ENCODE data around the gene NCOA5.

NCOA5 gene

GRCh38 chr20:46040902-46041535 is 48.7 kb downstream of the NCOA5 start:
- no peak for DNase-seq (ENCODE audit: low read depth in 2 of 2)

DNA sequence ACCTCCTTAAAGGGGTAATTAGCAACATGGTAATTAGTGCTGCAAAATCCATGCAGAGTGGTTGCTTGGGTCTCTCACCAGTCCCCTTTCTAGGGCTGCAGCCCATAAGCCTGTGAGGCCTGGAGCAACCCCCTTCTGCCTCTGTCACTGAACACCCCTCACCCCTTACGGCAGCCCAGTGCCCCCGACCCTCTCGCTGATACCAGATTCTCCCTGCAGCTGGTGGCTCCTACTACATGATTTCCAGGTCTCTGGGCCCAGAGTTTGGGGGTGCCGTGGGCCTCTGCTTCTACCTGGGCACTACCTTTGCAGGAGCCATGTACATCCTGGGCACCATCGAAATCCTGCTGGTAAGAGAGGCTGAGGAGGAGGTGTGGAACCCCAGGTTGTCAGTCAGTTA is 52.7 kb downstream of the NCOA5 start:
- DNase-seq (ENCODE audit: low read depth in 2 of 2), result no peak

DNA sequence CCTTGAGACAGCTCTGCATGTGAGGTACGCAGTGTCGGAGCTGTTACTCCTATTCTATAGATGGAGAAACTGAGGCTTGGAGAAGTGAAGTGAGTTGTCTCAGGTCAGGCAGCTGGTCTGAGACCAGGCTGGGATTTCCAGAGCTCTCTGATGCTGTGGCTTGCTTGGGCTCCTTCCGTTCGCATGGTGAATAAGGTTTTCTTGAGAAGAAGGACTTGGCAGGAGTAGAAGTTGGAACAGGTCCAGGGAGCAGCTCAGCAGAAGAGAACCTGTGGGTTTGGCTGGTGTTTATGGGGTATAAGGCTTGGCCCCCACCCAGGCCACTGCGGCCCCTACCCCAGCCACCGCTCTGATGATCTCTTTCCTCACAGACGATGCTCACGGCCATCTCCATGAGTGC is 53.4 kb downstream of the NCOA5 start:
- DNase-seq (ENCODE audit: low read depth in 2 of 2), result no peak

GRCh38 chr20:46035713-46036112 is 54.0 kb downstream of the NCOA5 start:
- no peak for DNase-seq (ENCODE audit: low read depth in 2 of 2)

- no peak for DNase-seq (ENCODE audit: low read depth in 2 of 2)
Measured at GRCh38 chr20:46035253-46035652, 54.5 kb downstream of the NCOA5 start.

GRCh38 chr20:46034039-46034438 is 55.7 kb downstream of the NCOA5 start:
- no peak for DNase-seq (ENCODE audit: low read depth in 2 of 2)

DNA sequence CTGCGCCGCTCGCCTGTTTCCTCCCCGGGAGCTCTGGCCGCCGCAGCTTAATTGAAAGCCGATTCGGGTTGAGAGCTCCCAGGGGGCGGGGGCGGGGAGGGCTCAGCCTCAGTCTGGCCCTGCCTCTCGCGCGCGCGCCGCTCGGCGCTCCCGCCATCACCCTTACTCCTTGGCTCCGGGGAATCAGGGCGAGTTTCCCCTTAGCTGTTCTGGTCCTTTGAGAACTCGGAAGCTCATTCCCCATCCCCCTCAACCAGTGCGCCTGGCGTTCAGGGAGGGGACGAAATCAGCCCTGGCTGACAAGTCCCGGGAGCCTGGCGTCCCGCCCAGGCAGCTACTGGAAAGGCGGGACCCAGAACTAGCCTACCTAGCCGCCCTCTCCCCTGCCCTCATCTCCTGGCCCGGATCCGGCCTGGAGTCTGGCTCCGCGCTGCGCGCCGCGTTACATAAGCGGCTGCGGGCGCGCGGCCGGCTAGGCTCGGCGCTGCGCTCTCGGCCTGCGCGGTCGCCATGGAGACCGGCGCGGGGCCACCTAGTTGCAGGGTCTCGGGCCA is 58.0 kb downstream of the NCOA5 start:
- no peak for DNase-seq (ENCODE audit: low read depth in 2 of 2)

DNA sequence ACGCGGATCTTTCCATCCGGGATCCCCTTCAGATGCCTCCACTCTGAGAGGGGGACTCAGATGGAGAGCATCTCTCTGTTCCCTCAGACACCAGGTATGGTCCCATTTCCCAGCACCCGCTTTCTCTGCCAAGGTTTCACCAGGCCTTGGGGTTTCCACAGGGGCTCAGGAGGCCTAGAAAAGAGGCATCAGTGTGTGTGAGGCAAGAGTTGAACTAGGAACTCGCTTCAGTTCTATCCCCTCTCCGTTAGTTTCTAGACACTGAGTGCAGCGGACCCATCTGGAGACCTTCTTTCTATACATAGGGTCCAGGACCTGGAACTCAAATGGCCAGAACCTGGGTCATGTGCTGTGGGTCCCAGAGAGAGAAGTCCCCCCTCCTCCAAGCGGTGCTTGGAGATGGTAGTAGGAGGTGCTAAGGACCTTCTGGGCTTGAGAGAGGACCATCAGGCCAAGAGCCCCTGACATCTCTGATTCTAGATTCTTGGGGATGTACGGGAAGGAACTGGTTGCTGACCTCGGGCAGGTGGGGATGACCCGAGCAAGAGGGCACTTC is 58.7 kb downstream of the NCOA5 start:
- no peak for DNase-seq (ENCODE audit: low read depth in 2 of 2)

DNA sequence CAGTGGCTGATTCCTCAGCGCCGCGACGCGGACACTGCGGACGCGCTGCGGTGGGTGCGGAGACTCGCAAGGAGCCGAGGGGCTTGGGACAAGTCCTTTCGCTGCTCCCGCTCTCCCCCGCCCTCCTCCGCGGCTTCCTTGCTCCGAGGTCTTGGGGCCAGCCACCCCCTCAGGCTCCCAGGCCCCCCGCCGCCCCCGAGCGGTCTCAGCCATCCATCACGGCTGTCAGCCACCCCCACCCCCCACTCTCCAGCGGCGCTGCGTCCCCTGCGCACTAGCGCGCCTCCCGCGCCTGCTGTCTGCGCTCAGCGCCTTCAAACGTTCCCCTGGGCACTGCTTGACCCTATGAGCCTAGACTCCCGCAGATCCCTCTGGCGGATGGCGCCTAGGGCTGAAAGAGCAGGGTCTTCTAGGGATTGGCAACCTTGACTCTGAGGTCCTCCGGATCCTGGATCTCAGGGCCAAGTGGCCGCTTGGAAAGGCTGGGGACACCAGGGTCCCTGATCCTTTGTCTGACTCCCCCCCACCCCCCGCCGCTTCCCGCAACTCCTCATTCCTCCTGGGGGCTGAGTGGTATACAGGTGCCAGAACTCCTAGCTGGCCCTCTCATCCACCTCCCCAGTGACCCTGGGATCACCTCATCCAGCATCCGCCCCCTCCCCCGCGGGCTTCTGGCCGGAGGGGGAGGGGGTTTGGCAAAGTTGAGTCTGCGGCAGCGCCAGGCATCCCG is 59.3 kb downstream of the NCOA5 start:
- DNase-seq (ENCODE audit: low read depth in 2 of 2), result no peak

GRCh38 chr20:46028772-46029371 is 60.9 kb downstream of the NCOA5 start, which contains the start of gene SLC12A5:
Gene SLC12A5 (plus strand): TSS chr20:46029215. CDS start chr20:46029345, 130 bp downstream.
- no peak for DNase-seq (ENCODE audit: low read depth in 2 of 2)

DNA sequence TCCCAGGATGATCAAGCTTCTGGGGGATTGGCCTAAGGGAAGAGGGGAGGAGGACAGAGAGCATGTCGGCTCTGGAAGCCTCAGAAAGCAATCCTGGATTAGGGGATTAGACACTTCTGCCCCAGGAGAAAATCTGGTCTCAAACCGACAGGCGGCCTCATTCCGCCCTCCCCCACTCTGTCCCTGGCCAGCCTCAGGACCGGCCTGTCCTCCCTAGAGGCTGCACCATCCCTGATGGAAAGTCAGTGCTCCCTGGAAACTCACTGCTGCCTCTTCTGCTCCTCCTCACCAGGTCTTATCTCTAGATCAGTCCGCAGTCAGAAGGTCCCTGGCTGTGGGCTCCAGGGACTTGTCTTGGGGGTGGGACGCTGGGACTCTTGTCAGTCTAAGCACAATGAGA is 61.7 kb downstream of the NCOA5 start:
- no peak for DNase-seq (ENCODE audit: low read depth in 2 of 2)

DNA sequence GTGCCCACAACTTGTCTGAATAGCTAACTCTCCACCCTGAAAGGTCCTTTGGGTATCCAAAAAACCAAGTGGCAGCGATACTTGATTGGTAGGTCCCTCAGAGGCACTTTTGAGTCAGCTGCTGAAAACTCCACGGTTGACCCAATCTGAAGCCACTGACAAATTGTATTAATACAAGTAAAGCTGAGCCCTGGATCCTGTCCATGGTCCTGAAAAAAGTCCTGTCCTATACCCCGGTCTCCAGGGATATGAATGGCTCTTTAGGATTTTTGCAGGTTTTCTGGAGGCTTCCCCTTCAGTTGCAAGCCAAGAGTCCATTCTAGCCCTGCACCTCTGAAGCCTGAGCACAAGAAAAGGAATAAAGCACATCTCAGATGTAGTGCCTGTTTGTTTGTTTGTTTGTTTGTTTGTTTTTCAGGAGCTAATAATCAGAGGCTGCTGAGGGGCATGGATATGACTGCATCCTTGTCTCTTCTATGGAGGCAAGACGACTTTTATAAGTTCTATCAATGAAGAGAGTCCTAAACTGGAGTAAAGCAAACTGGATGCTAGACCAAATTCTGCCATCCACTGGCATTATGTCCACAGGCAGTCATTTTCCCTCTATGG is 62.4 kb downstream of the NCOA5 start:
- DNase-seq (ENCODE audit: low read depth in 2 of 2), result peak in 1 of 2 experiments; percentile 13

DNA sequence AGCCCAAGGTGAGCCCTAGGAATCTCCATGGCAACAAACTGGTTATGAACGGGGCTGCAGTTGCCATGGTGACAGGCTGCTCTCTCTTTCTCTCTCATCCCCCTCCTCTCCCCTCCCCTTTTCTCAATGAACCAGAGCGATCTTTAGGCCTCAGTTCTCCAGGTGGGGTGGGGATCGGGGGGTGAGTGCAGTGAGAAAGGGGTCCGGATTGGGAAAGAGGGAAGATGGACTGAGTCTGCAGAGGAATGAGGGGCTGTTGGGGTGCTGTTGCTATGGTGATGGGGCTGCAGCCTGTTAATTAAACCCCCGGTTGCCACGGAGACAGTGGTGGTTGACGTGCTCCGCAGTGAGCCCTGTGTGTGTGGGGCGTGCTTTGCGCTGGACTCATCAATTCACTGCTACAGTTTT is 64.4 kb downstream of the NCOA5 start:
- no peak for DNase-seq (ENCODE audit: low read depth in 2 of 2)

DNA sequence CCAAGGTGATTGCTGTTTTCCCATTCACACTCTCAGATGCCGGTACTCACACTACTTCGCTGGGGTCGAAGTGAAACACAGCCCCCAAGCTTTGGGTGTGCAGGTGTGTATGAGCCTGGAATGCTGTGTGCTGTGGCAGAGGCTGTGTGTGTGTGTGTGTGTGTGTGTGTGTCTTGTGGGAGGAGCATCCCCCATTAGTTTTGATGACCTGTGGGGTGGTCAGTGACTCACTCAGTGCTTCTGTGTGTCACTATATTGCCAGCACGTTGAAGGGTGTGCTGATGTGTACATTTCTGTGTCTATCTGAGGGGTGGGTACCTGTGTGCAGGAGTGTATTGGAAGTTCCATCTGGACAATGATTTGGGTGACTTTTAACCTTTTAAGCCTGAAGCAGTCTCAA is 65.8 kb downstream of the NCOA5 start:
- no peak for DNase-seq (ENCODE audit: low read depth in 2 of 2)

- no peak for DNase-seq (ENCODE audit: low read depth in 2 of 2)
Measured at GRCh38 chr20:46023148-46023484, 66.6 kb downstream of the NCOA5 start.

- no peak for DNase-seq (ENCODE audit: low read depth in 2 of 2)
Measured at GRCh38 chr20:46022411-46023147, 67.2 kb downstream of the NCOA5 start.

- no peak for DNase-seq (ENCODE audit: low read depth in 2 of 2)
Measured at GRCh38 chr20:46021361-46022359, 68.1 kb downstream of the NCOA5 start.

DNA sequence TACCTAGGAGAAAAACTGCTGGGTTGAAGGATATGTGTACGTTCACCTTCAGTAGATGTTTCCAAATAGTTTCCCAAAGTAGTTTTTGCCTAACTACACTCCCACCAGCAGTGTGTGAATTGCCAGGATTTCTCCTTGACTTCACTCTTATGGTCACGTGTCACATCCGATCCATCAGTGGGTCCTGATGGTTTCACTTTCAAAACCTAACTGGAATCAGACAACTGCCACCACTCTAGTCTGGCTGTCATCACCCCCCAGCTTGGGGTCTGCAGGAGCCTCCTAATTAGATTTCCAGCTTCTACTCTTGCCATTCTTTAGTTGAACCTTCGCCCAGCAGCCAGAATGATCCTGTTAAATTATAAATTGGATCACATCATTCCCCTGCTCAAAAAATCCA is 69.2 kb downstream of the NCOA5 start:
- DNase-seq (ENCODE audit: low read depth in 2 of 2), result no peak

DNA sequence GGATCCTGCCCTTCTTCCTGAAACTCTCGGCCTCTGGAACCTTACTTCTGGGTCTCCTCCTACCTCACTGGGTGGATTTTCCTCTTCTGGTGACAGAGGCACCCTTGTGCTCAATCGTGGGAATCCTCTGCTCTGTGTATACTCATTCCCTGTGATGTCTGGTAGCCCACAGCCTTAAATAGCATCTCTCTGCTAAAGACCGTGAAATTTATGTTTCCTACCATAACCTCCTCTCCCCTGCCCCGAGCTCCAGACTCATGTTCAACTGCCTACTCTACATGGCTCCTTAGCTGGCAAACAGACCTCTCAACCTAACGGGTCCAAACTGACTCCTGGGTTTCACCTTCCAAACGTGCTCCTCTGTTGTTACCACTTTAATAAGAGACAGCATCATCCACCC is 71.2 kb downstream of the NCOA5 start:
- no peak for DNase-seq (ENCODE audit: low read depth in 2 of 2)

GRCh38 chr20:46018112-46018511 is 71.7 kb downstream of the NCOA5 start:
- DNase-seq (ENCODE audit: low read depth in 2 of 2), result no peak

Measured in fibroblast of skin of left biceps (primary cell).